Medulla oblongata (tissue), 1 donor: ENCODE measurements around the gene LRP1B.
"Not testable (repeated sequence)": the region's sequence is repeated elsewhere in the genome, so short reads cannot be mapped to it uniquely, and the experiment has no call there.

Experiments
- DNase-seq: peaks from one replicate; pipeline ENCODE4 v3.0.0-alpha.2; 2015; ENCODE audit errors: extremely low spot score

The LRP1B gene

DNA sequence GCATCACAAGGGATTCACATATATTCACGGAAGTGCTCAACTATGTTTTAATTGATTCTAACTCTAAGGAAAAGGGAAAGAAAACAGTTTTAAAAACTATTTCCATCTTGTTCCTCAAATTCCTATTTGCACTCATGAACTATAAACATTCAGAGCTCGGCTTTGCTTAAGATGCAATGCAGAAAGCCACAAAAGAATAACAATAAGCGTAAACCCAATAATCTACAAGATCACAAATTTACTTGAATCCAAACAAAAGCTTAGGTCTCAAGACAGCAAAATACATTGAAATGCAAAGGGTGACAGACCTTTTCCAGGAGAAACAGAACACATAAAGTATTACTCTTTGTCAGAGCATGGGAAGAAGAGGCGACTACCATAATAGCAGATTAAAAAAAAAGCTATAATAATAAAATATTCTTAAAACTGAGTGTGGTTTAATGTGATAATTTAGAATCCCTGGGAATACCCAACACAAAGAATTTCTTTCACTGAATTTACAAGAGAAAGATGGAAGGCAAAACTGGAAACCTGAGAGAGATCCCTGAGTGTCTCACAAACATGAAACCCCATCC is 1094.9 kb downstream of the LRP1B start:
- no peak for DNase-seq

DNA sequence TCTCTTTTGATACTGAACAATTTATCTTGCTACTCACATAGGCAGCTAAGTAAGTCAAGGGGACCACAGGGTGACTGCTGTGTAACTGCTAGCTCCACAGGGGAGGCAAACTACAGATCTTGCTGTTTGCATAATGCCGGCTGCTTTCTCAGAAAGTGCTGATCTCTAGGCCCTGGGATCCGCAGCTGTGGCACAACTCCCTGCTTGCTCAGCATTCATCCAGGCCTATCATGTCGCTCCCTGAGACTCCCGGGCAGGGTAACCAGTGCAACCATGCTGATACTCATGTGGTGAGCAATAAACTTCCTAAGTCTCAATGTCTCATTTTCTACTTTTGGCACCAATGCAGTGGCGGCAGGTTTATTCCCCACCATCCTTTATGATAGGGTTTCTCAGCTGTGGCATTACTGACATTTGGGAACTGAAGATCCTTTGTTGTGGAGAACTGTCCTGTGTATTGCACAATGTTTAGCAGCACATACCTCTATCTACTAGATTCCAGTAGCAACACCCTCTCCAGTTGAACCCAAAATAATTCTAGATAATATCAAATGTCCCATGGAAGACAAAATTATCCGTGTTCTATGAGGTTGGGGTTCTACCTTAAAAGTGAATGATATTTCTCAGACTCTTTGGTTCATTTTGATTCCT is 1101.3 kb downstream of the LRP1B start:
- DNase-seq, result no peak

DNA sequence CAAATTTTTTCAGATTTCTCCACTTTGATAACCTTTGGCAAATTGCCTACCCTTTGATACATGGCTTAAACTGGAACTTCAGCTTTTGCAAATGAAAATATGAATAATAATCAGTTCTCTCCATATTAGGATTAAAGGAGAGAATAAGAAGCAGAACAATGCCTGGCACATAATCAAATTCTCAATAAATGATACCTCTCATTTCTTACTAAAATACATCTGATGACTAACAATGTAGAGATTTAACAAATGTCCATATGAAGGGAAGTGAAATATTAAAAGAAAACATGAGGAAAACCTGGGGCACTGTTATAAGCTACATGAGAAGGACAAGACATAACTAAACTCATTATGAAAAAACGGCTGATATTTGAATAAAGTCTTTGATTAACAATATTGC is 1103.6 kb downstream of the LRP1B start:
- DNase-seq, result no peak

DNA sequence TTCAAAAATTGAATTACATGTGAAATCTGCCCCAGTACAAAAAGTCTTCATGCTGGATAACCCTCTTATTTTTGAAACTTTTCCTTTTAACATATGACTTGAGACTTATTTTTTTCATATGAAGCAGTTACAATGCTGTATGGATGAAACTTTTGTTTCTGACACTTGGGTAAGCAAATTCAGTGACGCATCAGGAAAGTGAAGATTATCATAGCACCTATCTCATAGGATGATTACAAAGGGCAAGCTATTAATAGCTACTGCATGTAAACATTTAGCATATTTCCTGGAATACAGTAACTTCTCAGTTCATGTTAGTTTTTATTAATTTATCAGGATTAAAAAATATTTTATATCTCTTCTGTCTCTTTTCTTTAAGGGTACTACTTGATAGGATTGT is 1109.2 kb downstream of the LRP1B start:
- no peak for DNase-seq

DNA sequence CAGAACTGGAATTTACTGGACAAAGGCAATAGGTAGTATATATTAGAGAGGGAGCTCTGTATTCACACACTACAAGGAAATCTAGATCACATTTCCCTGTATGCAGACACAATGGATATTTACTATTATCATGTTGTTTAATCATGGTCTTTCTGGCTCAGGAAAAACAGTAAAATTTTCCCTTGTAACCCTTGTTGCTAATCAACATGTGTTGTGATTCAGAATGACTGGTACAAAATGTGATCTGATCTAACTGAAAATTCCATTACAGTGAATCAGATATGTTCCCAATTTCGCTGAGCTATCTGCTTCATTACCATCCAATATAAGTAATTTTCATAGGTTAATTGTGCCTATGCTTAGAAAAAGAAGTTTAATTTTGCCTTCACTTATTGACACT is 1109.7 kb downstream of the LRP1B start:
- no peak for DNase-seq

DNA sequence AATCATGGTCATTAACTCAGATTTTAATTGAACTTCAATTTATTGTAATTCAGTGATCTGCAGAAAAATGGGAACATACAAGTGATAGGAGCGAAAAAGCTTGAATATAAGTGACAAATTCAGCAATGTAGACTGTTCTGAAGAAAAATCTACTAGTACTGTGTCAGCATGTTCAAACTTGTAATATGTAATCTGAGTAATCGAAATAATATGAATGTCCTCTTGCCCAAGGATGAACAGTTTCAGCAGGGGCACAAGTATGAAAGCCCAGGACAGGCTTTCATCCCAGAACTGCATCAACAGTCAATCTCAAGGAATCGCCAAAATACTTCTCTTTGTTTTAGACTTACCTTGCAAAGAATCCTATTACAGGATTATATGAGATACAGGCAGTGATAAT is 1110.5 kb downstream of the LRP1B start:
- DNase-seq, result no peak

DNA sequence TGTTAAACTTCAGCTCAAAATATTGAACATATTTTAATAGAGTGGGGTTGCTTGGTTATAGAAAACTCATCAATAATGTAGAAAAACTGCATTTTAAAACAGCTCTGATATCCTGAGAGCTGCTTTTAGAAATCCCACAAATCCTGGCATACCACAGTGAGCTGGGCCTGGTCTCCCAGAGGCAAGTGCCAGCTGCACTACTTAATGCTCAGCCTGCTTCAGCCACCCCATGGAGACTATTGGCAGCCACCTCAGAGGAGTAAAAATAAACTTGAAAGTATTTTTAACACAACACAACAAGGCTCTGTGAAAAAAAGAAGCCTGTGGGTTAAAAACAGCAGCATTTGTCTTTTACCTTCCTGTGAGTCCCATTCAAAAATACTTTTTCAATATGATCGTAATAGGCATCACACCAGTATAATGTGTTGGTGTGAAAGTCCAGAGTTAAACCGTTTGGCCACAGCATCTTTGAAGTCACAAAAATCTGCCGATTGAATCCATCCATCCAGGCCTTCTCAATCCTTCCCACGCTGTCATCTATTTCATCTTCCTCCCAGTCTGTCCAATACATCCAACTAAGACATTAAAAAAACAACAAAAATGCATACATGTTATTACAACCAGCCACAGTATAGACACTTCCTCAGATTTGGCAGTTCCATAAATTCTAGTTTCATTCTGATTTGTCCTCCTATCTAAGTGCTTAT is 1115.3 kb downstream of the LRP1B start:
- DNase-seq, result peak; percentile 73

DNA sequence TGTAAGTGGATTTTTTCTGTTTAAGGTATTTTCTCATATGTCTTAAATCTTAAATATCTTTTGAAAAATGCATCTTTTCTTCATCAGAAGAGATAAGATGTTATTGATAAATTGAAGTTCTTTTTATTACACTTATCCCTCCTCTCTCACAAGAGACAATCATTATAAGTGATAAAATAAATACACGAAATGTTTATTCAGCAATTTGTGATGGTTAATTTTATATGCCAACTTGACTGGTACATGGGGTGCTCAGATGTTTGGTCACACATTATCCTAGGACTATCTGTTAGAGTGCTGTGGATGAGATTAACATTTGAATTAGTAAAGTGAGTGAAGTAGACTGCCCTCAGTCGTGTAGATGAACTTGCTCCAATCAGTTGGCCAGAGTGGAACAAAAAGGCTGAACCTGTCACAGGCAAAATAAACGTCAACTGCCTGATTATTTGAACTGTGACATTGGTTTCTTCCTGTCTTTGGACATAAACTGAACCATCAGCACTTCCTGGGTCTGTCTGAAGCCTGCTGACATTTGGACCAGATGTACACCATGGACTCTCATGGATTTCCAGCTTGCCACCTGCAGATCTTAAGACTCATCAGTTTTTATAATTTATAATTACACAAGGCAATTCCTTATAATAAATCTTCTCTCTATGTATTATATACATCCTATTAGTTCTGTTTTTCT is 1126.7 kb downstream of the LRP1B start:
- DNase-seq, result no peak

DNA sequence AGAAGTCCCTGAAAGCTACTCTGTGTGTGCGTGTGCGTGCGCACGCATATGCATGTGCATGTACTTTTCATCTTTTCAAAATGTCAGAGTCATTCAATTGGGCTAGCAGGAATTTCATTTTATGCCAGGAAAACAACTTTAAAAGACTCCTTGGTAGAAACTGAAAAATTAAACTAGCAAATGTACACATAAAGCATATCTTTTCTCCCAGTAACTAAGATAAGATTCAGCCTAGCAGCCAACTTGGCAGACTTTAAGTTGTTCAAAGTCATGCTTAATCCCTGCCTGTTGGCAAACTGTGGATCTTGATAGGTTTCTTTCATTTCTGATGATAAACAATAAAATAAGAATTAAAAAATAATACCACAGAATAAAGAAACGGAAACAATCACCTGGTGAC is 1129.1 kb downstream of the LRP1B start:
- no peak for DNase-seq

DNA sequence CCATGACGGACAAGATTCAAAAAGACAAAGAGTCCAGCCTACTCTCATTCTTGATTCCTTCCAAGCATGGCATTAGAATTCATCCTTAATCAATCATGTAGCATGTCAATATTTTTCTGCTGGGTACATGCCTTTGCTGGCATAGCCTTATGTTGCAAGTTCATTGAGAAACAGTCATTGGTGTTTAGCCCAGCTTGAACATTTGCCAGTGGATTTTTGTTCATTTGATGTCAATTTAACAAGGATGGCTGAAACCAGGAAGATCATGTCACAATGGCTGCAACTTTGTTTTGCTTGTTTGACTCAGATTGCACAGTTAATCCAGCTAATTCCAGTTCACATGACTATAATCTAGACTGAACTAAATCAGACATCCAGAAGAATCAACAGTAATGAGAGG is 1132.2 kb downstream of the LRP1B start:
- no peak for DNase-seq

DNA sequence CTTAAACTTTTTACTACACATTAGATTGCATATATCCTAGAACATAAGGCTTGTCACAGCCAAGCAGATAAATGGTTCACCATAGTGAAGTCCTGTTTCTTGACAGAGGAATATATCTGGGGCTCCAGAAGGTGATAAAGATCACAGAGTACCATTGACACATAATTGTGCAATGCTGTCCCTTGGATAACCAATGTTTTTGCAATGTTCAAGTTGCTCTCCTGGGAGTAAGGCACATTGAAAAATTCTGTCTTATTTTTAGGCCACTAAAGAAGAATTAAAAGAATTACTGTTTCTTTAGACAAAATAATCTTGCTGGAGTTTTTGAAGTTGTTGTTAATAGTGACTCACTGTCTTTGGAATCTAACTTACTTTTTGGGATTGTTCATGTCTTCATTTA is 1132.8 kb downstream of the LRP1B start:
- DNase-seq, result no peak

DNA sequence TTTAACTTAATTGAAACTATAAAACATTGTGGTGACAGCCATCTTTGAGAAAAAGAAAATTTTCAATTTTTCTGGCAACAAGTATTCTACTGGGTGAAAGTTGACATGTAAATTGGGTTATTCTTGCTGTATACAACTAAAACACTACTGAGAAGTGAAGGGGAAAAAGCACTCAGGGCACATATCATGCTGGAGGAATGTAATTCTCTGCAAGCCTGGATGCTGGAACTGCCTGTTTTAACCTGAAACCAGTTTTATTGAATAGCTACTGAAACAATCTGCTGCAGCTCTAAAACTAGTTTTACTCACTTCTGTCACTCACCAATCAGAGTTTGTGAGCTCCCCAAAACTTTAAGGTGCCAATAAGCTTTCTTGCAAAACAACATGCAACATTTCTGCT is 1136.0 kb downstream of the LRP1B start:
- DNase-seq, result no peak

DNA sequence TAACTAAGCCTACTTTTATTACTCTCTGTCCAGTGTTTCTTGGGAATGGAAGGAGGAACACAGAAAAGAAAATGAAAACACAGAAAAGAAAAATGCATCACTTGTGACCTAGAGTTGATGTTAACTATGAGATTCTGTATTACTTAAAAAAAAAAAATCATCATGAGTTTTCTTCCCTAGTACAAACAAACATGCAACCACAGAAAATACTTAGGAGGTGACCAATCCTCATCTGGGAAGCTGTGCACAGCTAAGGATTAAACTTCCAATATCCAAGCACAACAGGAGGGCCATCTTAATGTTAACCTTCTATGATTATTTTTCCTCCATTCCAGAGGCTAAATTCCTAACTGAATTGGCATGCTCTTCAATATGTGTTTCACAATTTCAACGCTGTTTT is 1140.4 kb downstream of the LRP1B start:
- no peak for DNase-seq

DNA sequence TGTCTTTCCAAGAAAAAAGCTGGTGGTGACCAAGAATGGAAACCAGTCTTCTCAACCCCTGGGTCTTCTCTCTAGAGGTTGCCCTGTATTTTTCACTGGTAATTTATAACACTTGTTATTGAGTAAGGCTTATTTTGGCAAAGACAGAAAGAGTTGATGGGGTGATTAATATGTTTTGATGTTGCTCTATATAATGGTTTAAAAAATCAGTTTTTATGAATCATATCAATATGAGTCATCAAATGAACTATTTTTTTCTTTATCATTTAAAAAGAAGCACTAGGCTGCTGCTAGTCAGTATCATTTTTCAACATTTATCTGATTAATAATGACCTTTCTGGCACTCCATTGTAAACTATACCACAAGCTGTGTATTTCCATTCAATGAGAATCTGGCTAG is 1142.2 kb downstream of the LRP1B start:
- no peak for DNase-seq

DNA sequence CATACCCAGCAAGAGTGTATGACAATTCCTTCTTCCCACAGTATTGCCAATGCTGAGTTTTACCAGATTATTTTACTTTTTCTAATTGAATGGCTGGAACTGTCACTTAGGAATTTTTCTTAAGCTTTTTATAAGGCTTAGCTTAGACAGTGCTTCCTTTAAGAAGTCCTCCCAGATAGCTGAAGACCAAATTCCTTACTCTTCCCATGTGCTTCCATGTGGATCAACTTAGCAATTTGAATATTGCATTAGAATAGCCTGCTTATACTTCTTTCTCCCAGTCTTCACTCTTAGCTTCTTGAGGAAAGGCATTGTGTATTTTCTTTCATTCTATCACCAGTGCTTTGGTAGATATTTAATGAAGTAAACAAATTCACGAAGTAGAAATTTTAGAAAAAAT is 1144.4 kb downstream of the LRP1B start:
- DNase-seq, result no peak

DNA sequence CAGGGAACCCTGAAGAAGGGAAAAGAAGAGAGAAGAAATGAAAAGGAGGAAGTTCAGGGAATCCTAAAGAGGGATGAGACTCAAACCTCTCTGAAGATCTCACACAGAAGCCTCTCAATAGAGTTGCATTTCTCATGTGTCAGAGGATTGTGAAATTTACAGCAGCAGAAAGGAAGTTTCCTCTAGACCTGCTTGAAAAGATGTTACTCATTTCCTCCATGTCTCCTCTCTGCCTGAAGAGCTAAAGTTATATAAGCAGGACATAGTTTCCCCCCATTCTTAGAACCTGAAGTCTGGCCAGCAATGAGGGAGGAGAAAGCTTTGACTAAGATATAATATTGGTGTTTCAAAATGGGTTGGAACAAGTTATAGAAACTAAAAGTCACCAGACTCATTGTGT is 1155.6 kb downstream of the LRP1B start:
- DNase-seq, result no peak

DNA sequence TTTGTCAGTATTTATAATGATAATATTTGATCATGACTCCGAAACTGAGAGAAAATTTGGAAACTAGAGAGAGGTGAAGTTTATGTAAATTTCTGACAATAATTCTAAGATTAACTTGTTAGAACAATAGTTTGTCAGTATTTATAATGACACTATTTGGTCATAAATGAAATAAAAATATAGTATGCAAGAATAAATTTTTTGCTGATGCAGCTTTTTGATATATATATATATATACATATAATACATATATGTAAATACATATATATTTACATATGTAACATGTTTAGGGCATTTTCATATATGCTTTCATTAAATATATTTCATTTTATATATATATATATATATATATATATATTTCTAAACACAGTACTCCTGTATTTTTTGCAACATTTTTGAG is 1158.1 kb downstream of the LRP1B start:
- DNase-seq, result no peak

DNA sequence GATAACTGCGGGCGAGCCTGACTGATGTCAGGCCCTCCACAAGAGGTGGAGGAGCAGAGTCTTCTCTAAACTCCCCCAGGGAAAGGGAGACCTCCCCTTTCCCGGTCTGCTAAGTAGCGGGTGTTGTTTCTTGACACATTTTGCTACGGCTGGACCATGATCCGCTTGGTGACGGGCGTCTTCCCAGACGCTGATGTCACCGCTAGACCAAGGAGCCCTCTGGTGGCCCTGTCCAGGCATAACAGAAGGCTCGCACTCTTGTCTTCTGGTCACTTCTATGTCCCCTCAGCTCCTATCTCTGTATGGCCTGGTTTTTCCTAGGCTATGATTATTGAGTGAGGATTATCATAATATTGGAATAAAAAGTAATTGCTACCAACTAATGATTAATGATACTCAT is 1166.5 kb downstream of the LRP1B start:
- not testable (repeated sequence) for DNase-seq

DNA sequence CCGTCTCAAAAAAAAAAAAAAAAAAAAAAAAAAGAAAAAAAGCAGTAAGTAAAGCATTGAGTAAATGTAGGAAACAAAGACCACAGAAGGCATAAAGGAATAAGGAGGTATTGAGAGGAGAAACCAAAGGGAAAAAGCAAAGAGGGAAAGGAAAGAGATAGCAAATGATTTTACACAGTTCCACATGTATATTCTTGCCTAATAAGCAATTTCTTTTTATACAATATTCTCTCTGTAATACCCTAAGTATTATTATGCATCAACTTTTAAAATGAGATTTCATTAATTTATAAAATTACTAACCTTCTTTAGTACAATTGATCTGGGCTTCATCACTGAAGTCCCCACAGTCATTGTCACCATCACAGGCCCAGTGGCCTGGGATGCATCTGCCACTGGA is 1180.9 kb downstream of the LRP1B start:
- DNase-seq, result no peak

DNA sequence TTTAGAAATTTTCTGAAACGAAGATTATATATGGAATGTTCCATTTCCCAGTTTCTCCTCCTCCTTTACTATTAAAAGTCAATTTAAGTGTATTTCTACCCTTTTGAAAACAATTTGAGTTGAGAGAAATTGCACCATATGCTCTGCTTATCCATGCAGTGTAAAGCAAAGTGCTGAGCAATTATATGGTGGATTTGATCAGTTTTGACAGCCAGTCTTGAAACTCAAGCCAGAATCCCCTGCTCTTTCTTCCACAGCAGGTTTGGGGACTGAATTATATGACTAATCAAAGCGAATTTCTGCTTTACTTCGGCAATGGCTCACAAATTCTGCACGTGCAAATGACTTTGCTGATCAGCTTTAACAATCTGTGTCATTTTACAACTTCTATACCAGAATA is 1183.6 kb downstream of the LRP1B start:
- no peak for DNase-seq

DNA sequence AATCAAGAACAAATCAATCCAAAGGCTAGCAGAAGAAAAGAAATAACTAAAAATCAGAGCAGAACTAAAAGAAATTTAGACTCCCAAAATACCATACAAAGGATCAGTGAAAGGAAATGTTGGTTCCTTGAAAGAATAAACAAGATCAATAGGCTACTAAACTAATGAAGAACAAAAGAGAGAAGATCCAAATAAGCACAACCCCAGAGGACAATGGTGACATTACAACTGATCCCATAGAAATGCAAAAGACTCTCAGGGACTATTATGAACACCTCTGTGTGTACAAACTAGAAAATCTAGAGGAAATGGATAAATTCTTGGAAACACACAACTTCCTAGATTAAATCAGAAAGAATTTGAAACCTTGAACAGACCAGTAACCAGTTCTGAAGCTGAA is 1186.9 kb downstream of the LRP1B start:
- no peak for DNase-seq

DNA sequence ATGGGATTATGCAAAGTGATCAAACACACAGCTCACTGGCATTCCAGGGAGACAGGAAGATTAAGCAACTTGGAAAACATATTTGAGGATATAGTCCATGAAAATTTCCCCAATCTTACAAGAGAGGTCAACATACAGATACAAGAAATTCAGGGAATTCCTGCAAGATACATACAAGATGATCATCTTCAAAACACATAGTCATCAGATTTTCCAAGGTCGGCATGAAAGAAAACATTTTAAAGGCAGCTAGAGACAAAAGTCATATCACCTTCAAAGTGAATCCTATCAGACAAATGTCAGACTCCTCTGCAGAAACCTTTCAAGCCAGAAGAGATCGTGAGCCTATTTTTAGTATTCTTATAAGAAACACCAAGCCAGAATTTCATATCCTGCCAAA is 1188.5 kb downstream of the LRP1B start:
- DNase-seq, result no peak

DNA sequence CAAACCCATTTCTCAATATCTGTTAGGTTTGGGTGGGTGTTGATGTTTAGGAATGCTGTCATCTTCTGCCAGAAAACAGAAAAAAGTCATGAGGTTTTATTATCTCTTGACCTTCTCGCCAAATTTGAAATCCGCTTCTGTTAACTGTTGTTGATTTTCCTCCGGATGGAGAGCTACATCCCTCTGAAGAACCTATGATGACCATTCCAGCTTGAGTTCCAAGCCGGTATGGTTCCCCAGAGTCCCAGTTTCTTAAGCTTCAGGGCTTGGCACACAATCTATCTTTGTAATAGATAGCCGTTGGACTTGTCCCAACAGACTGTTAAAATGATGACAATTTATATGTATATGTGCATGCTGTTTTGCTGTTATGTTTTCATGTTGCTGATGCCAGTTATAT is 1201.0 kb downstream of the LRP1B start:
- DNase-seq, result peak; percentile 17
